Choroid plexus epithelial cell (primary cell): ENCODE results near the gene ZNF821.
A peak's percentile ranks its signal among the peaks of the same experiment; 100 is the strongest.
"Not testable (repeated sequence)": the region's sequence is repeated elsewhere in the genome, so short reads cannot be mapped to it uniquely, and the experiment has no call there.

Source experiments
- DNase-seq: peaks from one replicate; pipeline ENCODE4 v3.0.0-alpha.2; 2010; ENCODE audit warnings: low read depth
- H3K4me3 ChIP-seq: 2 replicates; pipeline ENCODE4 v1.5.1; 2011; ENCODE audit warnings: low read depth, mild to moderate bottlenecking, control low read depth, low read length, moderate library complexity
- CTCF ChIP-seq: conservative IDR thresholded peaks from 2 replicates; pipeline ENCODE4 v1.5.1; 2011; ENCODE audit warnings: low read depth, mild to moderate bottlenecking, control low read depth, inconsistent platforms, low read length, moderate library complexity

The ZNF821 gene

DNA sequence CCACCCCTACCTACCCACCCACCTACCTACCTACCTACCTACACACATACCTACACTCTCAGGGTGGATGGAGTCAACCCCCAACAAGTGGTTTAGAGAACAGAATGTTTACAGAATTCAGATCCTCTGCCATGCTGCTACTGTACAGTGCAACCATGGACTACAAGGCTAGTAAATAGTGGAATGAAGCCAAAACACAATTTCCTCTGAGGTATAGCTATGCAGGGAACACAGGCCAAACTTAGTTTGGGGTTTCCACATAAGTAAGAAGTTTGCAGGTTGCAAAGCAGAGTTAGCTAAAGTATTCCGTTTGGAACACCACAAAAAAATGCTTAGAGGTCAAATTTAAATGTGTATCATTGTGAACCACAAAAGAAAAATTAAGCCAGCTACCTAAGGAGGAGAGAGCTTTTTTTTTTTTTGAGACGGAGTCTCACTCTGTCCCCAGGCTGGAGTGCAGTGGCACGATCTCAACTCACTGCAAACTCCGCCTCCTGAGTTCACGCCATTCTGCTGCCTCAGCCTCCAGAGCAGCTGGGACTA lies 72.7 kb downstream of the ZNF821 start:
- TF ChIP-seq CTCF = no peak
- no peak overlapping the region for H3K4me3 ChIP-seq
- peak; percentile 58 for DNase-seq

- DNase-seq, H3K4me3 ChIP-seq: not testable (repeated sequence)
These were observed 73.8 kb downstream of the ZNF821 start for GRCh38 chr16:71810155-71810530.
